GM18909 (cell line): ENCODE data around the gene GTF3A.
A peak's percentile ranks its signal among the peaks of the same experiment; 100 is the strongest.

Experiments
- ATAC-seq: cut with Tn5 transposase; IDR thresholded peaks from one replicate; pipeline ENCODE4 v1.9.1; 2021; ENCODE audit warnings: mild to moderate bottlenecking; ENCODE audit not compliant: unreplicated experiment, poor library complexity

The GTF3A gene

DNA sequence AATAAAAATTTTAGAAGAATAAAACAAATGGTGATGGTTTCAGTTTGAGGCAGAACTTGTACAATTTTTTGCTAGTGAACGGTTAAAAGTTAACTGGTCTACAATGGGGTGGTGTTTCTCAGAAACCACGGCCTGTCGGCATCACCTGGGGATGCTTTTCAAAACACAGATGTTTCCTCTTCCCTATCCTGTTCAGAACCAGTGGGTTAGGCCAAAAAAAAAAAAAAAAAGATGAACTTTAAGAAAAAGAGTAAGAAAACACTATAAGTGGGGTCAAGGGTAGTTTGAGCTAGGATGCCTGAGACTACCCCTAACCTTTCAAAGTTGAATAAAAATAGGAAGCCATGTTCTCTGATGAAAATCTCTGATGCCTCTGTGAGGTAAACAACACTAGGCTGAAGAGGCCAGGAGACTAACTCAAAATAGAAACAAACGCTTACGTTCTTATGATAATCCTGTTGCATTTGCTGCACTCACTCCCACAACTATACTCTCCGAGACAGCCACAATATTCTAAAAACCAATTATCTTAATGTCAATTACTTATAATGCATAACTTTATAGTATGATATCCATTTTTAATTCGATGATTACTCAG, 22.7 kb downstream of the GTF3A start:
- no peak for ATAC-seq

- no peak for ATAC-seq
Observed at GRCh38 chr13:27448308-27448707, 23.9 kb downstream of the GTF3A start.

DNA sequence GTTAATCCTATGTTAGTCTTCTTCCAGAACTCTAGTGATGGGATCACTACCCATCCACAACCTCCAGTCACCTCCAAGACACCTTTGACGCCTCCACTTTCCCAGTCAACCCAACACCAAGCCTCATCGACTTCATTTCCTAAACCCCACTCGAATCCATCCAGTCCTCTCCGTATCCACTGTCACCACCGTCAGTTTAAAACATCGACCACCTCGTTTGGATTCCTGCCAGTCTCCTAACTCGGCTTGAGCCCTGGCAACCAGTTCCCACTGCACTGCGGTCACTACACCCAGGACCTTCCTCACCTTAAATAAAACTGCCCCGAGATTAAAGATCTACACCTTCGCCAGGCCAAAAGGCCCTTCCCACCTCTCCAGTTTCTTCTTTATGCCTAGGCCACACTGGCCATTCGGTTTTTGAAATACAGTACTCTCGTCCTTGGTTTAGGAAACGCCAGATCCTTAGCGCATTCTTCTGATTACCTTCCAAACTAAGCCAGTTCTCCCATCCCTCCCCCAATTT, 24.7 kb downstream of the GTF3A start:
- no peak for ATAC-seq

- peak; percentile 85 for ATAC-seq
Observed at GRCh38 chr13:27449936-27450828, 25.8 kb downstream of the GTF3A start, which contains the start of gene MTIF3. Gene MTIF3 (minus strand): TSS chr13:27450564. CDS start chr13:27440448, 10,116 bp downstream.

DNA sequence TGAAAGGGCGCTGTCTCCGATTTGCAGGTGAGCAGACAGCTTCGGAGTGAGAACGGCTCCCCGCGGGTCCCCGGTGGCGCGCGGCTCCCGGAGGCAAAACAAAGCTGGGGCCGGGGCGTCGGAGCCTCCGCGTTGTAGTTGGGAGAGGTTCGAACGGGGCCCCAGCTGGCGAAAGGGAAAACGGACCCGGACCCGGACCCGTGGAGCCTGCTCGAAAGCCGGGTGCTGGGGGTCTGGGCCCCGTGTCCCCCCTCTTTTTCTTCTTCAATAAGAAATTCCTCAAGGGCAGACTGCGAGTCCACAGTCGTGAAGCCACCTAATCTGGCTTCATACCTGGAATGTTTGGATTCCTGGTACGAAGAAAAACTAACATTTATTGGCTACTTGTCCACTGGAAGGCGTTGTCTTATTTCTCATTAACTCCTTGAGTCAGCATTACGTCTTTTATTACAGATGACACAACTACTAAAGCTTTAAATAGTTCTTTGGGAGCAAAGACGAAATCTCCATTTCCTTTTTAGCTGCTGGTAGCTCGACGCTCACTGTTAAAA, 26.6 kb downstream of the GTF3A start:
- ATAC-seq: no peak

- no peak for ATAC-seq
Observed at GRCh38 chr13:27455331-27455855, 31.0 kb downstream of the GTF3A start.

DNA sequence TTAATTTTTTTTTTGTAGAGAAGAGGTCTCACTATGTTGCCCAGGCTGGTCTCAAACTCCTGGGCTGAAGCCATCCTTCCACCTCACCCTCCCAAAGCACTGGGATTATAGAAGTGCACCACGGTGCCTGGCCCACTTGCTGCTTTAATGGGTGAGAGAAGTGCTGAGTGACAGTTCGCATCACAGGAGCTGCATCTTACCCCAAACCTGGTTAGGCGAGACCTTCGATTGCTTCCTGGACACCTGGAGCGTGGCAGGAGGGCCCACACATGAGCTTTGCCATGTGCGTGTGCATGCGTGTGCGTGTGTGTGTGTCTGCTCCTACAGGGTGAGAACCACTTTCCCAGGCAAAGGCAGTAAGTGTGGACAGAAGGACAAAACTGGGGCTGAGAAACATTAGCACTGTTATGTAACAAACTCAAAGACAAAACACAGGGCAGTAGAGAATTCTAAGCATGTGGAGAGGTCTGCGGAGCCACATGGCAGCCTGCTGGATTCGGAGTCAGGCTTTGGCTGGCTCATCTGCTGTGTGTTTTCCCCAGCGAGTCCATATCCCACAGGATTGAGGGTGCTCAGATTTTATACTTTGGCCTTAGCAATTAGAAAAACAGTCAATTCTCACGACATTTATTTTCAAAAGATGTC, 37.6 kb downstream of the GTF3A start:
- no peak for ATAC-seq

DNA sequence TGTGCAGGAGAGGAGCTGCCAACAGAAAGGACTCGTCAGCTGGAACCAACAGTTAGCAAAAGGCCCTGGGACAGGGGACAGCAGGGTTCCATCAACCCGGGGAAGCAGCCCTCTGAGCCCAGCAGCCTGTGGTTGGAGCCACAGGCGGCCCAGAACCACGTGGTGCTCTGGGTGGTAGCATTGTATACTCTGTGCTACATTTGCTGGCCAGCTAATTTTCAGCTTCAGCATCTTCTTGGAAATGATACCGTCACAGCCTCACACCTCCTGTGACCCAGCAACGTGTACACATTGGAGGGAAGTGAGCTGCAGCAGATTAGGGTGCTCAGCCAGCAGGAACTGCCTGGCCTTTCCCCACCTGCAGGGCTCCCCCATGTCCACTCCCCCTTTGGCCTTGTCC, 39.1 kb downstream of the GTF3A start:
- no peak for ATAC-seq

GRCh38 chr13:27465611-27466010, 41.2 kb downstream of the GTF3A start:
- no peak for ATAC-seq

DNA sequence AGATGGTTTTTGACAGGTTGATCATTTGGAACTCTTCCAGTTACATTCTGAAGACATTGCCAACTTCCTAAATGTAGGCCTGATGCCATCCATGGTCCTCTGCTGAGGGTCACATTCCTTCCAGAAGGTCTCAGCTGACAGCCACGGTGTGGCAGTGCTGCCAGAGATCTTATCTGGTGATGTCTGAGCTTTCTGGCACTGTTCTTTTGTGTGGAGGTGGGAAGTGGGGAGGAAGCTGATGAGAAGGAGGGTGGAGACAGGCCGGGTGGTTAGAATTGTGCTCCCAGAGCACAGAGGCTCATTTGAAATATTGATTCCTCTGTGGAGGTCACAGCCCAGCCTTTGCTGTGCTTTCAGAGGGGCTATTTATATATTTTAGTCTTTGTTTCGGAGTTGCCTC, 42.1 kb downstream of the GTF3A start:
- no peak for ATAC-seq

DNA sequence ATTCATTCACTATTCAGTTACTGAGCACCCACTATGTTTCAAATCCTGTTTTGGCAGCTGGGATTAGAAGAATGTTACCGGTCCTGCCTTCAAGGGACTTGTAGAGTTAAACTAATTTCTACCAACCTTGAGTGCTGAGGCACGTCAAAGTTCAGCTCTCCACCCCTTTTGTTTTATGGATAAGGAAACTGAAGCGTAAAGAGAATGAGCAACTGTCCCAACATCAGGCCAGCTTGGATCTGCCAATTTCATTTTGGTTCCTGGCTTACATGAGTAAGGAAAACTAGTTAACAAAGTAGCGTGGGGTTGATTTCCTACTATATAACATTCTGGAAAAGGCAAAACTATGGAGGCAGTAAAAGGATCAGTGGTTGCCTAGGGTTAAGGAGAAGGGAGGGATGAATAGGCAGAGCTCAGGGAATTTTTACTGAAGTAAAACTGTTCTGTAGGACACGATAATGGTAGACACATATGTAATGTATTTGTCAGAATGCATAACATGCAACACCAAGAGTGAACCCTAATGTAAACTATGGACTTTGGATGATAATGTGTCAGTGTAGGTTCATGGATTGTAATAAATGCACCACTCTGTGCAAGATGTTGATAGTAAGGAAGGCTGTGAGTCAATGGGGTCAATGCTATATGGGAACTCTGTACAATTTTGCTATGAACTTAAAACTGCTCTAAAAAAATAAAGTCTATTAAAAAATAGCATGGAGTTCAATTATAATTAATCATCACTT, 45.8 kb downstream of the GTF3A start:
- no peak for ATAC-seq

GRCh38 chr13:27472441-27472840, 48.0 kb downstream of the GTF3A start:
- ATAC-seq: no peak

GRCh38 chr13:27472941-27473340, 48.5 kb downstream of the GTF3A start:
- ATAC-seq: no peak

DNA sequence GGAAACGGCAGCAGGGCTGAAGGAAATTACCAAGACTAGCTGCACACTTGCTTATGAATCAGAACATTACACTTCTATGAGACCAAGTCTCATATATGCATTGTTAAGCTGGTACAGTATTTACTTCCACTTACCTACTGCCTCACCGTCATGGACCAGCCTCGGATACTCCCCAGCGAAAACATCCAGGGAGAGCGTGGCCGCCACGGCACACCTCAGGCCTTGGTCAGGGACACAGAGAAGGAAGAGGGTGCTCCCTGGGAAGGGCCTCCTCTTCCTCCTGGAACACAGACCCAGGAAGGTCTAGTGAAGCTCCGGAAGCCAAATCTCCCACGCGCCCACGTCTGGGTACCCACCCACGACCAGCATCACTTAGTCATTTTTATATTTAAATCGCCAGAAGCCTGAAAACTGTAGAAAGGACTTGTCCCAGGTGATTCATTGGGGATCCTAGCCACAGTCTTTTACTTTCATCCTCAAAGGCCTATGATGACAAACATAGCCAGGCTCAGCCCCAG, 50.4 kb downstream of the GTF3A start:
- ATAC-seq: no peak

DNA sequence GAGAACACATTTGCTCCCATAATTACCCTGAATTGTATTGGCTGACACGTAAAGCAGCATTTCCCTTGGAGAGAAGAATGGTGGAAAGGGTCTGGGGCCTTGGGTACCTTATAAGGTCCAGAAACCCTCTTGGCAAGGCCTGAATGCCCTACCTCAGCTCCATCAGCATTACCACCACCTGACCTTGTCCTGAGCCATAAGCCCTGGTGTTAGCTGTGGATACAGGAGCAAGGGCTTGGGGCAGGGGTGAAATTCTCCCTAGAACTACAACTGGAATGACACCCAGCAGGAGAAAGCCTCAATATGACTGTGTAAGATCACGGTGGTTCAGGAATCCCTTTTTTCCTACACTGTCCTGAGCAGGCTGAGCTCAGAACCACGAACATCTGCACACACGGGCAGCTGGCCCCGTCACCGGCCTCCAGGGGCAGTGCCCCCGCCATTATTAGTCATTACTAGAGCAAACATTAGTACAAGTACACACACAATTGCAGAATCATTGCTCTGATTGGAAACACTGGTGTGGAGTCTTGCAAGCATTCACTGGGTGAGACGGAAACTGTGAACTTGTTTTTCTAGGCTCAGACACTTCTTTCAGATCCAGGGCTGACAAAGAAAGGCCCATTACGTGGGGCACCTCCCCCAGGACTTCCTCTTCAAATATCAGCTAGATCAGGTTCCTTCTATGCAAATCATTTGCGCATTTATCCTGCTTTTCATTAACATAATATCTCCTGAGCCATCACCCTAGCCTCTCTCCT, 52.7 kb downstream of the GTF3A start:
- peak; percentile 77 for ATAC-seq

- no peak for ATAC-seq
Observed at GRCh38 chr13:27481766-27482165, 57.3 kb downstream of the GTF3A start.

GRCh38 chr13:27482983-27483382, 58.6 kb downstream of the GTF3A start:
- ATAC-seq: peak; percentile 97

DNA sequence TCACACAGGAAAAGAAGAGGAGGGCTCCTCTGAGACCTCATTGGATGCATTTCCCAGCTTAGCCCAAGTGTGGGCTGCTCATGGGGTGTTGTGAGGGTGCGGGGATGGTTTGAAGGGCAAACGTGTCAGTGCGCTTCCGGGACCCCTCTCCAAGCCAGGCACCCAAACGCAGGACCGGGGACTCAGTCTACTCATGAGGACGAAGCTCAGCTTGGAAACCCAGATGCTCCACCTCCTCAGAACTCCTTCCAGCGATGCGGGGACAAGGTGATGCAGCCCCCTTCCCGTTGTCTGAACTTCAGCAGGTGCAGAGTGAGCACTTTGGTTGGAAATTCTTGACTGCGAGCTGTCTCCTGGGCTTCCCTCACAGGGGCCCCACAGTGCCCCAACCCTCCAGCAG, 59.0 kb downstream of the GTF3A start:
- peak; percentile 10 for ATAC-seq
